Measurements from ENCODE around the gene S100A7. TPM values are rescaled to one million over a fixed set of nuclear protein-coding genes. Genes with fewer than 3 reads are reported as not detected.
A peak's percentile ranks its signal among the peaks of the same experiment; 100 is the strongest.

S100A7 gene
- total and polyA plus RNA-seq, 9 of the 15 experiments (the other 6 are each of a cell fraction or from before 2014, with no cell fraction given) = not detected

- TF ChIP-seq RREB1 (CRISPR knock-in tag; IDR thresholded peaks at IDR 0.05) (peak; percentile 51; the same call in 1 of the 2 replicates), GTF2B (IDR thresholded peaks at IDR 0.05; ENCODE audit: extremely low read depth, insufficient read length) (no peak), ZNF668 (CRISPR knock-in tag; IDR thresholded peaks at IDR 0.05) (no peak), ESRRA (IDR thresholded peaks at IDR 0.05; ENCODE audit: borderline replicate concordance, low read depth) (peak; percentile 82), ZNF398 (CRISPR knock-in tag; IDR thresholded peaks at IDR 0.05) (no peak), ZBTB7A (IDR thresholded peaks at IDR 0.05; ENCODE audit: borderline replicate concordance, control insufficient read depth, low read depth, low read length) (no peak; the same call in 1 of the 2 replicates), TCFL5 (CRISPR knock-in tag; conservative IDR thresholded peaks at IDR 0.05) (no peak), E2F3 (CRISPR knock-in tag; IDR thresholded peaks at IDR 0.05) (no peak), ZNF696 (CRISPR knock-in tag; conservative IDR thresholded peaks at IDR 0.05) (no peak), PTRF (tag; IDR thresholded peaks at IDR 0.05) (no peak), MECOM (CRISPR knock-in tag; IDR thresholded peaks at IDR 0.05) (peak; percentile 84; the same call in 1 of the 2 replicates), DIDO1 (tag; IDR thresholded peaks at IDR 0.05; ENCODE audit: low read depth) (no peak), USF2 (CRISPR knock-in tag; IDR thresholded peaks at IDR 0.05) (no peak), ELK1 (CRISPR knock-in tag; IDR thresholded peaks at IDR 0.05) (no peak), KAT8 (IDR thresholded peaks at IDR 0.05; ENCODE audit: low read depth) (no peak), CC2D1A (IDR thresholded peaks at IDR 0.05) (peak; percentile 88; the same call in 1 of the 2 replicates), ZKSCAN3 (CRISPR knock-in tag; IDR thresholded peaks at IDR 0.05) (no peak)
Measured at GRCh38 chr1:153432874-153433681, 27.4 kb downstream of the S100A7 start (continued).

Measured in K562 (cell line).